Breast epithelium (tissue), 3 donors: ENCODE results near the gene HIP1R.

Experiments used
- POLR2A ChIP-seq: fragments of 450-650 bp; IDR thresholded peaks from one replicate; pipeline ENCODE4 v1.6.1; 2016; ENCODE audit warnings: antibody characterized with exemption, mild to moderate bottlenecking, moderate library complexity
- POLR2AphosphoS5 ChIP-seq, 3 donors: sonication (generic); formaldehyde crosslinking; IDR thresholded peaks; one replicate each; pipeline ENCODE4 v1.6.1; 2017; ENCODE audit warnings: antibody characterized with exemption in 3 of 3
- TF ChIP-seq, protein P1 (sequence below), 3 donors: fragments of 450-650 bp; IDR thresholded peaks; one replicate each; pipeline ENCODE4 v1.5.1; 2016 to 2017; ENCODE audit warnings: antibody characterized with exemption in 3 of 3, mild to moderate bottlenecking in 3 of 3, moderate library complexity in 3 of 3

DNA sequence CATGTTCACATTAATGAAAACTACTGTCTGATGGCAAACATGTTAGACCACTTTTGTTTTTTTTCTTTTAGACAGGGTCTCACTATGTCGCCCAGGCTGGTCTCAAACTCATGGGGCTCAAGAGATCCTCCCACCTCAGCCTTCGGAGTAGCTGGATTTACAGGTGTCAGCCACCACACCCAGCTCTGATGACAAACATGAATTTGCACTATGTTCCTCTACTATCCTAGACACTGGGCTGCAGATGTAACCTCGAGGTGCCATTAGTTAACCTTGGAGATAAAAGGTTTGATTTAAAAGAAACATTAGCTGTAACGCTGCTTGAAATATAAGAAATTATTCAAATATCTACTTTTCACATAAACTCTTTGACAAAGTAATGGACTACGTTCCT, 52.6 kb downstream of the HIP1R start:
- TF ChIP-seq, protein P1, sequence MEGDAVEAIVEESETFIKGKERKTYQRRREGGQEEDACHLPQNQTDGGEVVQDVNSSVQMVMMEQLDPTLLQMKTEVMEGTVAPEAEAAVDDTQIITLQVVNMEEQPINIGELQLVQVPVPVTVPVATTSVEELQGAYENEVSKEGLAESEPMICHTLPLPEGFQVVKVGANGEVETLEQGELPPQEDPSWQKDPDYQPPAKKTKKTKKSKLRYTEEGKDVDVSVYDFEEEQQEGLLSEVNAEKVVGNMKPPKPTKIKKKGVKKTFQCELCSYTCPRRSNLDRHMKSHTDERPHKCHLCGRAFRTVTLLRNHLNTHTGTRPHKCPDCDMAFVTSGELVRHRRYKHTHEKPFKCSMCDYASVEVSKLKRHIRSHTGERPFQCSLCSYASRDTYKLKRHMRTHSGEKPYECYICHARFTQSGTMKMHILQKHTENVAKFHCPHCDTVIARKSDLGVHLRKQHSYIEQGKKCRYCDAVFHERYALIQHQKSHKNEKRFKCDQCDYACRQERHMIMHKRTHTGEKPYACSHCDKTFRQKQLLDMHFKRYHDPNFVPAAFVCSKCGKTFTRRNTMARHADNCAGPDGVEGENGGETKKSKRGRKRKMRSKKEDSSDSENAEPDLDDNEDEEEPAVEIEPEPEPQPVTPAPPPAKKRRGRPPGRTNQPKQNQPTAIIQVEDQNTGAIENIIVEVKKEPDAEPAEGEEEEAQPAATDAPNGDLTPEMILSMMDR (IDR thresholded peaks at IDR 0.05) = no peak
- TF ChIP-seq POLR2A = no peak
- no peak for TF ChIP-seq POLR2AphosphoS5 (IDR thresholded peaks at IDR 0.05)
